Measurements from ENCODE around the gene RBBP5. TPM values are rescaled to one million over a fixed set of nuclear protein-coding genes. Genes with fewer than 3 reads are reported as not detected.

RBBP5 gene
- total RNA-seq, 1 donor from 2014 or later: 12.4 TPM

DNA sequence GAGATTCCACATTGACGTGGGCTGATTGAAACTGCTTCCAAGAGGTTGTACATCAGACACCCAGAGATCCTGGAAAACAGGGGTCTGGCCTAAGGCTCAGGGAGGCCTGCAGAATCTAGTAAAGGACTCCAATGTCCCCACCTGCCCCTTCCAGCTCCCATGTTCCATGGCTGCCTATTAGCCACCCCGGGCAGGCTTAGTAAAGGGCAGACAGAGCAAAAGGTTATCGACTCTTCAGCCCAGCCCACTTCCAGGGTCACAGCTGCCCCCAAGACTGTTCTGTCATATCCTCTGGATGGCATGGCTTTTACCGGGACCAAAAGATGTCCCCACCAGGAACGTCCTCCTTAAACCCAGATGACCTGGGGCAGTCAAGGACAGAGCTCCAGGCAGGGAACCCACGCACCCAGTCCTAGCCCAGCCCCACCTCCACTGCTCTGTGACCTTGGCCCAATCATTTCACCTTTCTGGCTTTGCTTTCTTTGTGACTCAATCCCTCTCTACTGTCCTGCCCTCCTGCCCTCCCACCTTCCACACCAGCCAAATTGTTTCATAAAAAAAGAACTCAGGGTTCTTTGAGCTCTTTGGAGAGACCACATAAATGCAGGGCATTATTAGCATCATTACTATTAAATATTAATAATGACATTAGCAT lies 83.5 kb downstream of the RBBP5 start:
- no peak for DNase-seq (ENCODE audit: low spot score)
- Mint-ChIP-seq H3K9me3 (ENCODE audit: low read depth) (no peaks in the 10 kb centered on the region), H3K27ac (ENCODE audit: unreplicated experiment) (no peak overlapping the region), H3K4me1 (ENCODE audit: low read depth) (no peaks in the 10 kb centered on the region), H3K27me3 (ENCODE audit: low read depth) (peaks cover 45% of the 10 kb centered on the region), H3K36me3 (ENCODE audit: low read depth) (no peaks in the 10 kb centered on the region), H3K4me3 (ENCODE audit: unreplicated experiment) (no peak overlapping the region)
- TF ChIP-seq CTCF (IDR thresholded peaks at IDR 0.05): no peak

GRCh38 chr1:205037539-205037938 lies 84.2 kb downstream of the RBBP5 start:
- H3K36me3 Mint-ChIP-seq (ENCODE audit: low read depth): no peaks in the 10 kb centered on the region
- no peak overlapping the region for H3K27ac Mint-ChIP-seq (ENCODE audit: unreplicated experiment)
- H3K4me1 Mint-ChIP-seq (ENCODE audit: low read depth): no peaks in the 10 kb centered on the region
- DNase-seq (ENCODE audit: low spot score): no peak
- no peak overlapping the region for H3K4me3 Mint-ChIP-seq (ENCODE audit: unreplicated experiment)
- no peaks in the 10 kb centered on the region for H3K9me3 Mint-ChIP-seq (ENCODE audit: low read depth)
- H3K27me3 Mint-ChIP-seq (ENCODE audit: low read depth): peaks cover 50% of the 10 kb centered on the region
- TF ChIP-seq CTCF (IDR thresholded peaks at IDR 0.05): no peak

Other genes with a start within 250 kb of the RBBP5 start
- not detected in 3 replicates for gene CNTN2, start 78.8 kb downstream of the RBBP5 start, total RNA-seq
- gene TMEM81, start 37.5 kb downstream of the RBBP5 start, total RNA-seq: 2.5 to 3.8 TPM (median 3.7 TPM) in 3 replicates
- 12.5 to 12.7 TPM (median 12.6 TPM) in 3 replicates for gene DSTYK, start 89.7 kb upstream of the RBBP5 start, total RNA-seq
- 4.8 to 5.7 TPM (median 5.5 TPM) in 3 replicates for gene TMCC2, start 106.0 kb upstream of the RBBP5 start, total RNA-seq
- gene NUAK2, start 199.8 kb upstream of the RBBP5 start, total RNA-seq: 1.7 to 3.3 TPM (median 3.3 TPM) in 3 replicates
- 0.12 TPM in 1 of 3 replicates, not detected in the others for gene KLHDC8A, start 234.9 kb upstream of the RBBP5 start, total RNA-seq